Right hindlimb (tissue), 1 donor: Measurements from ENCODE around the gene TLN1.

Experiments
- DNase-seq: peaks from one replicate; pipeline ENCODE4 v3.0.0-alpha.2; 2018

TLN1 gene

GRCh38 chr9:35727676-35728040, 4.3 kb downstream of the TLN1 start:
- no peak for DNase-seq

GRCh38 chr9:35726931-35727330, 5.1 kb downstream of the TLN1 start:
- DNase-seq: no peak

GRCh38 chr9:35725362-35725761, 6.6 kb downstream of the TLN1 start:
- DNase-seq: no peak

- no peak for DNase-seq
Measured at GRCh38 chr9:35723908-35724307, 8.1 kb downstream of the TLN1 start.

- no peak for DNase-seq
Measured at GRCh38 chr9:35723426-35723825, 8.6 kb downstream of the TLN1 start.

- DNase-seq: no peak
Measured at GRCh38 chr9:35719546-35719945, 12.4 kb downstream of the TLN1 start.

GRCh38 chr9:35718721-35719511, 13.1 kb downstream of the TLN1 start:
- no peak for DNase-seq

- no peak for DNase-seq
Measured at GRCh38 chr9:35717132-35717870, 14.7 kb downstream of the TLN1 start.

- DNase-seq: peak; percentile 11
Measured at GRCh38 chr9:35716230-35716629, 15.8 kb downstream of the TLN1 start.

GRCh38 chr9:35714579-35715252, 17.3 kb downstream of the TLN1 start:
- DNase-seq: no peak

GRCh38 chr9:35714123-35714522, 17.9 kb downstream of the TLN1 start:
- no peak for DNase-seq

GRCh38 chr9:35713578-35713977, 18.4 kb downstream of the TLN1 start:
- DNase-seq: no peak

- no peak for DNase-seq
Measured at GRCh38 chr9:35712762-35713400, 19.1 kb downstream of the TLN1 start.

GRCh38 chr9:35711501-35712428, 20.2 kb downstream of the TLN1 start:
- DNase-seq: no peak

GRCh38 chr9:35710818-35711500, 21.0 kb downstream of the TLN1 start:
- DNase-seq: no peak

- DNase-seq: no peak
Measured at GRCh38 chr9:35708146-35708545, 23.8 kb downstream of the TLN1 start.

GRCh38 chr9:35706951-35707350, 25.0 kb downstream of the TLN1 start:
- no peak for DNase-seq

- DNase-seq: no peak
Measured at GRCh38 chr9:35705836-35706430, 26.1 kb downstream of the TLN1 start.

GRCh38 chr9:35705372-35705771, 26.6 kb downstream of the TLN1 start:
- DNase-seq: no peak

GRCh38 chr9:35703906-35704672, 27.9 kb downstream of the TLN1 start:
- DNase-seq: no peak
